Spleen (tissue), 11 donors: ENCODE results near the gene COL1A1. TPM values are rescaled to one million over a fixed set of nuclear protein-coding genes. Genes with fewer than 3 reads are reported as not detected.

ENCODE experiments used
- DNase-seq: peaks from one replicate; pipeline ENCODE4 v3.0.0-alpha.2; 2020
- H3K27ac ChIP-seq, 8 donors: fragments of 200-600 bp; sonication (generic) in 7 of 8; 1 replicate in 4 of 8; 2 replicates in 4 of 8; pipeline versions ENCODE4 v1.5.0 to v1.8.0; 2016 to 2021; ENCODE audit warnings: inconsistent platforms in 4 of 8, mild to moderate bottlenecking in 4 of 8, moderate library complexity in 1 of 8
- H3K27me3 ChIP-seq, 7 donors: fragments of 200-600 bp; sonication (generic) in 6 of 7; replicated peaks in 1 of 7; 1 replicate in 4 of 7; 2 replicates in 3 of 7; pipeline versions ENCODE4 v1.5.0 to v1.8.0; 2016 to 2021; ENCODE audit warnings: inconsistent platforms in 3 of 7, mild to moderate bottlenecking in 1 of 7
- H3K36me3 ChIP-seq, 6 donors: fragments of 200-600 bp; sonication (generic) in 5 of 6; 1 replicate in 4 of 6; 2 replicates in 2 of 6; pipeline versions ENCODE4 v1.5.0 to v1.8.0; 2016 to 2021; ENCODE audit warnings: inconsistent platforms in 2 of 6
- H3K4me1 ChIP-seq, 6 donors: fragments of 200-600 bp; sonication (generic) in 5 of 6; 1 replicate in 3 of 6; 2 replicates in 3 of 6; pipeline versions ENCODE4 v1.5.0 to v1.8.0; 2016 to 2021; ENCODE audit warnings: inconsistent platforms in 3 of 6
- H3K4me3 ChIP-seq, 8 donors: fragments of 200-600 bp; sonication (generic) in 7 of 8; 1 replicate in 4 of 8; 2 replicates in 4 of 8; pipeline versions ENCODE4 v1.5.0 to v1.8.0; 2016 to 2021; ENCODE audit warnings: inconsistent platforms in 4 of 8, mild to moderate bottlenecking in 4 of 8, moderate library complexity in 2 of 8
- H3K9me3 ChIP-seq, 8 donors: fragments of 200-600 bp; sonication (generic) in 7 of 8; 1 replicate in 4 of 8; 2 replicates in 4 of 8; pipeline versions ENCODE4 v1.5.0 to v1.8.0; 2016 to 2021; ENCODE audit warnings: inconsistent platforms in 4 of 8
- POLR2A ChIP-seq, 3 donors: fragments of 450-650 bp; IDR thresholded peaks; one replicate each; pipeline ENCODE4 v1.5.1; 2017; ENCODE audit warnings: antibody characterized with exemption in 3 of 3, mild to moderate bottlenecking in 1 of 3
- POLR2AphosphoS5 ChIP-seq, 3 donors: sonication (generic); formaldehyde crosslinking; IDR thresholded peaks; one replicate each; pipeline ENCODE4 v1.5.1; 2017; ENCODE audit warnings: antibody characterized with exemption in 3 of 3
- WGBS, 5 donors: extraction: QIAGEN DNeasy Blood & Tissue Kit in 3 of 5; methylation state at CpG; one replicate each; pipeline versions ENCODE4 v1.1.5 to v1.1.7; 2013 to 2018; 5-methylcytosine and 5-hydroxymethylcytosine counted together
- intact Hi-C: fragments of 100-400 bp; cut with DNase I; formaldehyde crosslinking; loops from one replicate; pipeline ENCODE4 v1.15.0; 2023; ENCODE audit warnings: low total_unique reads
- polyA plus RNA-seq, 3 donors: library from polyadenylated mRNA; stranded (reverse); fragments of 200-250 nt; gene quantifications; one replicate each; pipeline ENCODE4 v1.2.1, GENCODE V29; 2013
- total RNA-seq, 7 donors: library from RNA; depleted of rRNA in 3 of 7; stranded (reverse); fragments of >200 nt in 3 of 7; fragmentation: NEBNext Ultra II Directional in 4 of 7; extraction: Animal tissue kit (Norgen Biotek cat#: 25700) in 4 of 7; gene quantifications; one replicate each; pipeline versions ENCODE4 v1.1.0 to v1.2.1, GENCODE V29; 2016 to 2021
- TF ChIP-seq, protein P1 (sequence below), 11 experiments: fragments of 200-600 bp in 7 of 11; fragments of 450-650 bp in 4 of 11; sonication (generic) in 4 of 11; IDR thresholded peaks in 8 of 11; conservative IDR thresholded peaks in 3 of 11; 1 replicate in 7 of 11; 2 replicates in 4 of 11; pipeline versions ENCODE4 v1.4.0 to v1.8.0; 2016 to 2021; ENCODE audit warnings: antibody characterized with exemption in 11 of 11, inconsistent platforms in 4 of 11, mild to moderate bottlenecking in 1 of 11
- donor health status: healthy with polysubstance abuse.
- donor health status: DM: no; HTN: no; CAD: no; lungs with moderate emphysema.
- donor health status: DM: no; HTN: no; CAD: no.
- donor health status: Bipolar disorder and iron deficiency.
- donor health status: healthy.
- donor health status: DM: no; HTN: no; CAD: no.
- donor health status: DM: yes; HTN: yes; CAD: no.

The COL1A1 gene
- total and polyA plus RNA-seq, 10 donors = 7.1 to 458 (median 46.9) TPM

DNA sequence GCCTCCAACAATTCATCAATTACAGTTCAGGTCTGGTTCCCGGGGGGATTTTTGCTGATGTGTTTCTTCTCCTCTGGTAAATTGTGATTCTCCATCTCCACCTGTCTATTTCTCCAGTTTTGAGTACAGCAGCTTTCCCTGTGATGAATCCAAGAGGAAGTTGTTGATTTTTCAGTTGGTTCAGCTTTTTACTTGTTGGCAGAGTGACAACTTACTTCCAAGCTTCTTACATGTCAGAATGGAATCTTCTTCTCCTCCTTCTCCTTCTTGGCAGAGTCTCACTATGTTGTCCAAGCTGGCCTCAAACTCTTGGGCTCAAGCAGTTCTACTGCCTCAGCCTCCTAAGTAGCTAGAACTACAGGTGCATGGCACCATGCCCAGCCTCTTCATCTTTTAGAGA, 39.4 kb upstream of the COL1A1 start:
- no peak overlapping the region for H3K27ac ChIP-seq
- no peaks in the 10 kb centered on the region for H3K4me1 ChIP-seq
- no peak for TF ChIP-seq POLR2A (IDR thresholded peaks at IDR 0.05)
- no peak for TF ChIP-seq POLR2AphosphoS5 (IDR thresholded peaks at IDR 0.05)
- TF ChIP-seq, protein P1, sequence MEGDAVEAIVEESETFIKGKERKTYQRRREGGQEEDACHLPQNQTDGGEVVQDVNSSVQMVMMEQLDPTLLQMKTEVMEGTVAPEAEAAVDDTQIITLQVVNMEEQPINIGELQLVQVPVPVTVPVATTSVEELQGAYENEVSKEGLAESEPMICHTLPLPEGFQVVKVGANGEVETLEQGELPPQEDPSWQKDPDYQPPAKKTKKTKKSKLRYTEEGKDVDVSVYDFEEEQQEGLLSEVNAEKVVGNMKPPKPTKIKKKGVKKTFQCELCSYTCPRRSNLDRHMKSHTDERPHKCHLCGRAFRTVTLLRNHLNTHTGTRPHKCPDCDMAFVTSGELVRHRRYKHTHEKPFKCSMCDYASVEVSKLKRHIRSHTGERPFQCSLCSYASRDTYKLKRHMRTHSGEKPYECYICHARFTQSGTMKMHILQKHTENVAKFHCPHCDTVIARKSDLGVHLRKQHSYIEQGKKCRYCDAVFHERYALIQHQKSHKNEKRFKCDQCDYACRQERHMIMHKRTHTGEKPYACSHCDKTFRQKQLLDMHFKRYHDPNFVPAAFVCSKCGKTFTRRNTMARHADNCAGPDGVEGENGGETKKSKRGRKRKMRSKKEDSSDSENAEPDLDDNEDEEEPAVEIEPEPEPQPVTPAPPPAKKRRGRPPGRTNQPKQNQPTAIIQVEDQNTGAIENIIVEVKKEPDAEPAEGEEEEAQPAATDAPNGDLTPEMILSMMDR (IDR thresholded peaks at IDR 0.05 in 8 of 11, conservative IDR thresholded peaks at IDR 0.05 in 3 of 11) = no peak
- peaks cover 0 to 34% (median 0%) of the 10 kb centered on the region in 7 donors for H3K27me3 ChIP-seq
- 89 to 98% (median 96%) methylated on average over 1 of the region's 1 CpG for WGBS, 5 donors
- H3K36me3 ChIP-seq = no peaks in the 10 kb centered on the region
- no peaks in the 10 kb centered on the region for H3K9me3 ChIP-seq
- H3K4me3 ChIP-seq = no peak overlapping the region
- intact Hi-C loops = no loop called here
- no peak for DNase-seq

DNA sequence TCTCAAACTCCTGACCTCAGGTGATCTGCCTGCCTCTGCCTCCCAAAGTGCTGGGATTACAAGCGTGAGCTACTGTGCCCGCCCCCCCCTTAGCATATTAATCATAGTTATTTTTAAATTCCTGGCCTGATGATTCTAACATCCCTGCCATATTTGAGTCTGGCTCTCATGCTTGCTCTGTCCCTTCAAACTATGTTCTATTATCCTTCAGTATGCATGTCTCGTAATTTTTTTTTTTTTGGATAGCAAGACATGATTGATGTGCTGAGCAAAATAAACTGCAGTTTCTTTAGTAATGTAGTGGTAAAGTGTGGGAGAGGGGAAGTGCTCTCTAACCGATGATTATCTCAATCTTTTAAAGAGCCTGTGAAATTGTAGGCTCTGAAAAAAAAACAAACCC, 38.5 kb upstream of the COL1A1 start:
- no peaks in the 10 kb centered on the region for H3K36me3 ChIP-seq
- H3K4me1 ChIP-seq = no peaks in the 10 kb centered on the region
- TF ChIP-seq POLR2AphosphoS5 (IDR thresholded peaks at IDR 0.05) (no peak), POLR2A (IDR thresholded peaks at IDR 0.05) (no peak)
- TF ChIP-seq, protein P1 (IDR thresholded peaks at IDR 0.05 in 8 of 11, conservative IDR thresholded peaks at IDR 0.05 in 3 of 11) = no peak
- WGBS, 5 donors = 30 to 43% (median 36%) methylated on average over 4 of the region's 4 CpGs
- H3K27ac ChIP-seq = no peak overlapping the region
- H3K27me3 ChIP-seq = peaks cover 0 to 37% (median 0%) of the 10 kb centered on the region in 7 donors
- intact Hi-C loops = no loop called here
- H3K4me3 ChIP-seq = no peak overlapping the region
- DNase-seq = no peak
- H3K9me3 ChIP-seq = peaks cover 0 to 4% (median under 1%) of the 10 kb centered on the region in 8 donors

DNA sequence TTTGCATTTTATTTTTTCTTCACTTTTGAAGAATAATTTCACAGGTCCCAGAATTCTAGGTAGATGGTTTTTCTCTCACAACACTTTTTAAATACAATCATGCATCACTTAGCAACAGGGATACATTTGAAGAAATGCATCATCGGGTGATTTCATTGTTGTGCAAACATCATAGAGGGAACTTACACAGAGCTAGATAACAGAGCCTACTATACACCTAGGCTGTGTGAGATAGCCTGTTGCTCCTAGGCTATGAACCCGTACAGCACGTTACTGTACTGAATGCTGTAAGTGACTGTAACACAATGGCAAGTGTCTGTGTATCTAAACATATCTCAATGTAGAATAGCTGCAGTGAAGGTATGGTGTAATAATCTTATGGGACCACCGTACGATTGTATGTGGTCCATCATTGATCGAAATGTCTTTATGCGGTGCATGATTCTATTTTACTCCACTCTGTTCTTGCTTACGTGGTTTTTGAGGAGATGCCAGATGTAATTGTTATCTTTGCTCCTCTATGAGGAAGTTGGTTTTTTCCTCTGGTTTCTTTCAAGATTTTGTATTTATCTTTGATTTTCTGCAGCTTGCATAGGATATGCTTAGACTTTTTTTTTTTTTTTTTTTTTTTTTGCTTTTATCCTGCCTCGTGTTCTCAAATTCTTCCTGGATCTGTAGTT, 37.3 kb upstream of the COL1A1 start:
- TF ChIP-seq, protein P1 (IDR thresholded peaks at IDR 0.05 in 8 of 11, conservative IDR thresholded peaks at IDR 0.05 in 3 of 11) = no peak
- TF ChIP-seq POLR2AphosphoS5 (IDR thresholded peaks at IDR 0.05) (no peak), POLR2A (IDR thresholded peaks at IDR 0.05) (no peak)
- Histone ChIP-seq H3K36me3 (no peaks in the 10 kb centered on the region), H3K27me3 (peaks cover 0 to 47% (median 0%) of the 10 kb centered on the region in 7 donors), H3K4me3 (no peak overlapping the region), H3K4me1 (no peaks in the 10 kb centered on the region), H3K27ac (no peak overlapping the region), H3K9me3 (peaks cover 0 to 16% (median 3%) of the 10 kb centered on the region in 8 donors)
- no peak for DNase-seq
- 42 to 62% (median 55%) methylated on average over 9 of the region's 9 CpGs for WGBS, 5 donors
- intact Hi-C loops = no loop called here

DNA sequence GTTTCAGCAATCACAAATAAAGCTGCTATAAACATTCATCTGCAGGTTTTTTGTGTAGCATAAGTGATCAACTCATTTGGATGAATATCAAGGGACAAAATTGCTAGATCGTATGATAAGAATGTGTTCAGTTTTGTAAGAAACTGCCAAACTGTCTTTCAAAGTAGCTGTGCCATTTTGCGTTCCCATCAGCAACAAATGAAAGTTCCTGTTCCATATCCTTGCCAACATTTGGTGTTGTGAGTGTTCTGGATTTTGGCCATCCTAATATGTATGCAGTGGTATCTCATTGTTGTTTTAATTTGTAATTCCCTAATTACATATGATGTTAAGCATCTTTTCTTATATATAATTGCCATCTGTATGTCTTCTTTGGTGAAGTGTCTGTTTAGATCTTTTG, 36.5 kb upstream of the COL1A1 start:
- 52 to 82% (median 57%) methylated on average over 2 of the region's 2 CpGs for WGBS, 5 donors
- Histone ChIP-seq H3K4me3 (no peak overlapping the region), H3K4me1 (no peaks in the 10 kb centered on the region), H3K9me3 (peaks cover 0 to 18% (median 3%) of the 10 kb centered on the region in 8 donors), H3K27me3 (peaks cover 0 to 48% (median 0%) of the 10 kb centered on the region in 7 donors), H3K27ac (no peak overlapping the region), H3K36me3 (no peaks in the 10 kb centered on the region)
- DNase-seq = no peak
- no peak for TF ChIP-seq POLR2AphosphoS5 (IDR thresholded peaks at IDR 0.05)
- TF ChIP-seq, protein P1 (IDR thresholded peaks at IDR 0.05 in 8 of 11, conservative IDR thresholded peaks at IDR 0.05 in 3 of 11) = no peak
- no peak for TF ChIP-seq POLR2A (IDR thresholded peaks at IDR 0.05)
- intact Hi-C loops = no loop called here
